Stimulated activated CD4-positive, alpha-beta T cell treated with anti-CD3 and anti-CD28 coated beads, Interleukin-2, amount 100 ng/mL, for 48 hours (primary cell): Measurements from ENCODE around the gene EZH1.
A peak's percentile ranks its signal among the peaks of the same experiment; 100 is the strongest.
"Not testable (repeated sequence)": the region's sequence is repeated elsewhere in the genome, so short reads cannot be mapped to it uniquely, and the experiment has no call there.

Source experiments
- DNase-seq, 2 donors: peaks; one replicate each; pipeline ENCODE4 v3.0.0-alpha.2; 2020

Gene EZH1

DNA sequence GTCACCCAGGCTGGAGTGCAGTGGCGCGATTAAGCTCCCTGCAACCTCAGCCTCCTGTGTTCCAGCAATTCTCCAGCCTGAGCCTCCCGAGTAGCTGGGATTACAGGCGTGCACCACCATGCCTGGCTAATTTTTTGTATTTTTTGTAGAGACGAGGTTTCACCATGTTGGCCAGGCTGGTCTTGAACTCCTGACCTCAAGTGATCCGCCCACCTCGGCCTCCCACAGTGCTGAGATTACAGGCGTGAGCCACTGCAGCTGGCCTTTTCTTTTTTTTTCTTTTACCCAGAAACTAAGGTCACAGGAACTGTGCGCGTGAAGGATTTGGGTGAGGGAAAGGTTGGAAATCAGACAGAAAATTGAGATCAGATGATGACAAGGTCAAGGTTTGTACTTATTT lies 25.1 kb upstream of the EZH1 start:
- DNase-seq = not testable (repeated sequence)

DNA sequence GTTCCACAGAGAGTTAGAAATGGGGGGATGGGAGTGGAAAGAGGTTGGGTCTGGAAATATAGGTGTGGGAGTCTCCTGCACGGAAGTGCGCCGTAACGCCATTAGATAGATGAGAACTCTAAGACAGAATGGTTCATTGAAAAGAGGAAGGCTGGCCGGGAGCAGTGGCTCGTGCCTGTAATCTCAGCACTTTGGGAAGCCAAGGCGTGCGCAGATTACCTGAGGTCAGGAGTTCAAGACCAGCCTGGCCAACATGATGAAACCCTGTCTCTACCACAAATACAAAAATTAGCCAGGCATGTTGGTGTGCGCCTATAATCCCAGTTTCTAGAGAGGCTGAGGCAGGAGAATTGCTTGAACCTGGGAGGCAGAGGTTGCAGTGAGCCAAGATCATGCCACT lies 23.2 kb upstream of the EZH1 start:
- not testable (repeated sequence) for DNase-seq

DNA sequence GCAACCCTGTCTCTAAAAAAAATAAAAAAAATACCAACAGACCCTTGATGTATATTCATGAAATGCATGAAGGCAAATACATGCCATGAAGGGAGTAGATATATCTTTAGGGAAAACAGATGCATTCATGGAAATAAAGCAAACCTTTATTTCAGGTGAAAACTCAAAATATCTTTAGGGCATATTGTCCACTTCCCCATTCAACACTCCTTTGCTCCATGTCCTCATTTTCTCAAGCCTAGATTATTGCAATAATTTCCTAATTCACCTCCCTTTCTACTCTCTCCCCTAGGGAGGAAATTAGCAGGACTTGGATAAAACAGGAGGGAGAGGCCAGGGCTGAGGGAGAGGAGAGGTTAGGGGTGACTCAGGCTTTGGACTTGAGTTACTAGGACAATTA lies 22.7 kb upstream of the EZH1 start:
- DNase-seq = no peak

DNA sequence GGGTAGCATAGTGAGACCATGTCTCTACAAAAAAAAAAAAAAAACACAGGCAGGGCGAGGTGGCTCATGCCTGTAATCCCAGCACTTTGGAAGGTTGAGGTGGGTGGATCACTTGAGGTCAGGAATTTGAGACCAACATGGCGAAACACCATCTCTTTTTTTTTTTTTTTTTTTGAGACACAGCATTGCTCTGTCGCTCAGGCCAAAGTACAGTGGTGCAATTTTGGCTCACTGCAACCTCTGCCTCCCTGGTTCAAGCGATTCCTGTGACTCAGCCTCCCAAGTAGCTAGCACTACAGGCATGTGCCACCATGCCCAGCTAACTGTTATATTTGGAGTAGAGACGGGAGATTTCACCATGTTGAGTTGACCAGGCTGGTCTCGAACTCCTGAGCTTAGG lies 21.3 kb upstream of the EZH1 start:
- DNase-seq = no peak

DNA sequence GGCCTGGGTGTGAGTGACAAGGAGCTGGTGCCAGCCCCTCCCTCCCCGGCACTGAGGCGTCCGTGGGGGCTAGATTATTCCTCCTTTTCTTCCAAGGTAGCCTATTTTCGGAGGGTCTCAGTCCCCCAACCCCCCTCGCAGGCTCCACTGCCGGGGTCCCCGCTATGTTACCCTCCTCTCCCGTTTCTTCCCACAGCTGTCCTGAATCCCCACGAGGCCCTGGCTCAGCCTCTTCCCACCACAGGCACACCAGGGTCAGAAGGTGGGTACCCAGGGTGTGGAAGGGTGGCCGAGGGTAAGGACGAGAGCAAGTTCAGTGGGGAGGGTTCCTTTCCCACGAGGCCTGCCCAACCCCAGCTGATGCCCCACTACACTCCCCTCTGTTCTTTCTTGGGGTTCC lies 16.8 kb upstream of the EZH1 start:
- DNase-seq = no peak

DNA sequence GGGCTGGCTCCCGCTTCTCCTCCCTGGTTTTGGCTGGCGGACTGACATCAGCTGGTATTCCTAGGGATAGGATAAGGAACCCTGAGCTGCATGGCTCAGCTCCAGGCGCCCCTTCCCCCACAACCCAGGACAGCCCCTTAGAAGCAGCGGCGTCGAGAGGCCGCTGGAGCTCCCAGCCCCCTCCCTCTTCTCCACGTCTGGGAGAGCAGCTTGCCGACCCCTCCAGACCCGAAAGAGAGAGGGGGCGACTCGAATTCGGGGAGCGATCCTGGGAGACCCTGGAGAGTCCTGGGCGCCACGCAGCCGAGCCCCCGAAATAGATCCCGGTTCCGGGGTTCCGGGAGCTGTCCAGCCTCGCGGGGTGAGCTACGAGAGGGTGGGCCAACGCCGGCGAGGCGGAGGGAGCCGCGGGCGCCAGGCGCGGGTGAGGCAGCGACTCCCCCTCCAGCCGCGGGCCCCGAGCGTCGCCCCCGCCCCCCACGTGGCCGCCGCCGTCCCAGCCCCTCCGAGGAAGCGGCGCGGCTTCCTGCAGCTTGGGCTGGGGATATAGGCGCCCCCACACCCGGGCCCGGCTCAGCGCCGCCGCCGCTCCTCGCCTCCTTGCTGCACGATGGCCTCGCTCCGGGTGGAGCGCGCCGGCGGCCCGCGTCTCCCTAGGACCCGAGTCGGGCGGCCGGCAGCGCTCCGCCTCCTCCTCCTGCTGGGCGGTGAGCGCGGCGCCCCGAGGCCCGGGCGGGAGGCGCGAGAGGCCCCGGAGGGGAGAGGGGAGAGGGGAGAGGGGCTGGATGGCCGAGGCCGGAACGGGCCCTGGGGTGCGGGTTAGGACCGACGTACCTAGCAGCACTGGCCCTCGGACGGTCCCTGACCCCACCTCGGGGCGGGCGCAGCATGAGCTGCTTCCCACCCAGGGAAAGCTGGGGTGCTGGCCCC lies 16.1 kb upstream of the EZH1 start, which contains the start of gene RAMP2:
TSS of gene RAMP2 (plus strand) at position 576 of the 930 bp plus-strand sequence. CDS start at position 611, 35 bp downstream.
- DNase-seq = no peak

DNA sequence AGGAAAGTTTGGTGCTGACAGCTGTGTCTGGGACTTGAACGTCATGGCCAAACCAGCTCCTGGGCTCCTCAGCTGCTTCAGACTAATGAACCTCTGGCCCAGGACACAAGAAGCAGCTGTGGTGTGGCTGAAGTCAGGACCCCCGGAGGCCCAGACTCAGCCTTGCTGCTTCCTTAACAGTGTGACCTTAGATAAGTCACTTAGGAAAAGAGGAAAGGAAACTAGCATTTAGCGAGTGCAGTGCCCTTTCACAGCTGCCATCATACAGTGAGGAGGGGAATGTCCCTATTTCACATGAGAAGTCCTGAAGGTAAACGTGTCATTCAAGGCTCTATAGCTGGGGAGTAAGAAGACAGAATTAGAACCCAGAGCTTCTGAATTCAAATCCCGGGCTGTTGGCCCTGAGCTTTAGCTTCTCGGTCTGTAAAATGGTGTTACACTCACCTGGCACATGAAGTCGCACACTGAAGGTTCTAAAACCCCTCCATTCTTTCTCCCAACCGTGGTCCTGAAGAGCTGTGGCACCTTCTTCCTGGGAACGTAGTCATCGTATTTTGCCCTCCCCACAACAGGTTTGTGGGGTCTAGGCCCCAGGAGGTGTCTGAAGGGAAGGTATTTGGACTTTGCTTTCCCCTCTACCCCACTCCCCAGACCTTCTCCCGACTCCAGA lies 15.3 kb upstream of the EZH1 start:
- no peak for DNase-seq

DNA sequence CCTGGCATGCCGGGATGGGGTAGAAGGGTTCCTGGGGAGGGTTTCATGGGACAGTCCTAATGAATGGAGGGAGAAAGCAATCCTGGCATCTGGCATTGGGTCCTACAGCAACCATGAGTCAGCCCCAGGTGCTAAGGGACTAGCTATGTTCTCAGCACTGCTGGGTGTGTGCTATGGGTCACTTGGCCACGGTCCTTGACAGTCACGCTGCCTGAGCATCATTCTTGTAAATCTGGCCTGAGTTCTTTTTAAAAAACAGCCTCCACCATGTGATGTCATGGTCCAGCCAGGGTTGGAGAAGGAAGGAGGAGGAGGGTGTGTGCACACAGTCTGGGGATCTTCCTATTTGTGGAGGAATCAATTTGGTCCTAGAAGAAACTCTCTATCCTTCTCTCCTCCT lies 9.9 kb upstream of the EZH1 start:
- no peak for DNase-seq

DNA sequence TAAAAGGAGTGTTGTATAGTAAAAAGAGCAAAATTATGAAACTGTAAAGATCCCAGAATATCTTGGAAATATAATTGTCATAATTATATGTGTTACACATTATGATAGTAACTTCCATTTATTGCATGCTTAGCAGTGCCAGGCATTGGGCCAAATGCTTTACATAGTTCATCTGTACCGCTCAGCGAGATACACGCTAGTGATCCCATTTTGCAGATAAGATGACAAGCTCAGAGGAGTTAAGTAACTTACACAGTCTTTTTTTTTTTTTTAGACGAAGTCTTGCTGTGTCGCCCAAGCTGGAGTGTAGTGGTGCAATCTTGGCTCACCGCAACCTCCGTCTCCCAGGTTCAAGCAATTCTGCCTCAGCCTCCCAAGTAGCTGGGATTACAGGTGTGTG lies 6.8 kb upstream of the EZH1 start:
- no peak for DNase-seq

DNA sequence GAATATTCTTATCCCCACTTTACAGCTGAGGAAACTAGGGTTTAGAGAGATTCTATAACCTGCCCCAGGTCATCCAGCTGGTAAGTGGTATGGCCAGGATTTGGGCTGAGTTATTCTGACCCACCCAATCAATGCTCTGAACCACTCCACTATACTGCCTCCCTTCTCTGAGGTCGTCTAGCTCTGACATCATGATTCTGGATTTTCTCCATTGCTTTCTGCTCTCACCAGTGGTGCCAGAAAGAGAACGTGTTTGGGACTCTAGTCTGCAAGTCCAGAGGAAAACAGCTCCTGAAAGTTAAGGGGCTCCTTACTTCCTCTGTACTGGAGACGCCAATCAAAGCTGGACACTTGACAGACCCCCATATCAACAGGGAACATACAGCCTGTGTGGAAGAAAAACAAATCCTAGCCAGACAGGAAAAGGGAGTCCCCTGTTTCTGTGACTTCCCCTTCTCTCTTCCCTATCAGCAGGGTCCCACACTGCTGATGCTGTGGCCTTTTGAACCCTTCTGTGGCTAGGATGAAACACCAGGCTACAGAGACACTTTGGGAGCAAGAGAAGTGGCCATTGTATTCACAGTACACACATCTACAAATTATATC lies 6.0 kb upstream of the EZH1 start:
- DNase-seq = no peak

DNA sequence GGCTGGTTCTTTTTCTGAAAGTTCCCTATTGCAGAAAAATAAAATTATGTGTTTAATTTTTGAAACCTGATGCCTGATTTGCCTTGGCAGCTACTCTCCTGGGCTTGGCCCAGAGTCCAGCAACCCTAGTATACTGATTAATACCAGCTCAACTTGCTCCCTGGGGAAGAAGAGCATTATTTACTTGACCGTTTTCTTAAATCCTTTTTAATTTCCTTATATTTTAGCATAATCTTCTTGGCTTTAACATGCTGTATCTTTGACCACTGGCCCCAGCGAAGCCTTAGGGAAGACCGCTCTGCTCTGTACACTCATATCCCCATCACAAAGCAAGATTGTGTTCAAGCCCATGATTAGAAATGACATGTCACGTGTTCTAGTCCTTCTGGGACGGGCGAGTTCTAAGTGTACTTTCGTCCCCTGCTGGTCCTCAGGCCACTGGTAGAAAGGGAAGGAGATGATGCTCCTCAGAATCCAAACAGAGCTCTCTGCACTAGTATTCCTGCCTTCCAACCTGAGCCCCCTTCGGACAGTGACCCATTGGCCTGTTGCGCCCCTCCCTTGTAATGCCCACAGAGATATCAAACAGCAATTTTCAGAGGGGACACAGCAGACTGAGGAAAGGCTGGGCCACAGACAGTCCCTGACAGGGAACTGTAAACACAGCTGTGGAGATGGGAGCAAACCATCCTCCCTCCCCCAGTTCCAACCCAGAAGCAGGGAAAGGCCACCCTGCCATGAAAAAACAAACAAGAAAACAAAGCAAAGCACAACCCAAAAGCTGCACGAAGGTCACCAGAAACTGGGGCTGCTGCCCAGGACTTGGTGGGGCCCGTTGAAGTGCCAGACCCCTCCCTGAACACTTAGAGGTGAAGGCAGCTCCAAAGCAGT lies 4.3 kb upstream of the EZH1 start:
- no peak for DNase-seq

DNA sequence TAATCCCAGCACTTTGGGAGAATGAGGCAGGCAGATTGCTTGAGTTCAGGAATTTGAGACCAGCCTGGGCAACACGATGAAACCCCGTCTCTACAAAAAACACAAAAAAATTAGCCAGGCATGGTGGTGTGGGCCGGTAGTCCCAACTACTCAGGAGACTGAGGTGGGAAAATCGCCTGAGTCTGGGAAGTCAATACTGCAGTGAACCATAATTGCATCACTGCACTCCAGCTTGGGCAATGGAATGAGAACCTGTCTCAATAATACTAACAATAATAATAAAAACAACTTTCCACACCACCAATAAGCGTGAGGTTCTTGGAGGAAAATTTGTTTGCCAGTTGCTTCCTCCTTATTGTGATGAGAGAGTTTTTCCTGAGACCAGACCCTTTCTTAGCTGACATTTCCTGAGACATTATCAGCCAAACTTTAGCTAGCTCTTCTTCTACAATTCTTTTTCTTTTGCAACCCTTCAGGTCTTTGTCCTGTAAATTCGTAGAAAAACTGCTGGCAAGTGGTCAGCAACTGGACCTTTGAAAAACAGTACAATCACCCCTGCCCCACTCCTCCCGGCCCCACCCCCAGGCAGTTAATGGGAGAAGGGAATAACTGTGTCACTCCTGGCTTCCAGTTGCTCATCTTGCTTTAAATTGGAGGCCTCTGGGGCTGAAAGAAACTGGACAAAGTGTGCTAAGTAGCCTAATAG lies 3.5 kb upstream of the EZH1 start:
- no peak for DNase-seq

DNA sequence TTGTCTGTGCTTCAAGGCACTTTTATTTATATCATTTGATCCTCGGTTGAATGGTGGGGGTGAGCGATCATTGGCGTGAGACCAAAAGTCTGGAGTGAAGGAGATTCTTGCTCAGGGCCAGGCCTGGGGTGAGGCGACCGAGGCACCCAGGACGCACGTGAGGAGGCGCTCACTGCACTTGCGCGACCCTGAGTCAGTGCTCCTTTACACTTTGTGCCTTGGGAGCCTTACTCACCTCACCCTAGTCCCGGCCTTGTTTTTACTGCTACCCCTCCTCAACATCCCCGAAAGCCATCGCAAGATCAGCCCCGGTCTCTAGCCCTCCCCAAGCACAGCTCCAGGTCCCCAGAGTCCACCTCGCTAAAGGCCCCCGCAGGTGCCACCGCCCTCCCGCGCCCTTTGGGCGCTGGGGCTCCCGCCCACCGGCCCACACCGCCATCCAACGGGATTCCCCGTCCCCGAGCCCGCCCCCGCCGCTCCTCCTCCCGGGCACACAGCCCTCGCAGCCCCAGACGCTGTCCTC lies 496 bp downstream of the EZH1 start:
- peak; percentile 60 to 61 for DNase-seq

DNA sequence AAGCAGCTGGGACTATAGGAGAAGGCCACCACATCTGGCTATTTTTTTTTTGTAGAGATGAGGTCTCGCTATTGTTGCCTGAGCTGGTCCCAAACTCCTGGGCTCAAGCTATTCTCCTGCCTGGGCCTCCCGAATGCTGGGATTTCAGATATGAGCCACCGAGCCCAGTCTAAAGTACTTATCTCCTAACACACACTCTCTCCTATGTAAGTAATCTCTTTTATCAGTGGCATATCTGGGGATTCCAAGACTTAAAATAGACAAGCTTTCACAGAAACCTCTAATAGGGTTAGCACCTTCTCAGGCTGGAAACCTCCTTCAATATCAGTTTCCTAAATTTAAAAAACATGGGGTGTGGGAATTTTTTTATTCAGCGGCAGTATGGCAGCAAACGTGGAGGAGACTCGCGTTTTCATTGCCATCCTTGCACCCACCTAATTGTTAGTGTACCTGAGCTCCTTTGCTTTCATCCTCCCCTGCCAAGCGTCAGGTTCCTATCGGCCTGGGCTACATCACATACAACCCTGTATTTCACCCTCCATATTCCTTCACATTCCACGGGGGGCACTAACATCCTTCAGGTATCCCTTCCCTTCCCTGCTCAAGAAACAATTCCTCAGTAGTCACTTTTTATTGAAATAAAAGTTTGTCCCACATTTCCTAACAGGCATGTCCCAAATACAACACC lies 1.1 kb downstream of the EZH1 start:
- no peak for DNase-seq

DNA sequence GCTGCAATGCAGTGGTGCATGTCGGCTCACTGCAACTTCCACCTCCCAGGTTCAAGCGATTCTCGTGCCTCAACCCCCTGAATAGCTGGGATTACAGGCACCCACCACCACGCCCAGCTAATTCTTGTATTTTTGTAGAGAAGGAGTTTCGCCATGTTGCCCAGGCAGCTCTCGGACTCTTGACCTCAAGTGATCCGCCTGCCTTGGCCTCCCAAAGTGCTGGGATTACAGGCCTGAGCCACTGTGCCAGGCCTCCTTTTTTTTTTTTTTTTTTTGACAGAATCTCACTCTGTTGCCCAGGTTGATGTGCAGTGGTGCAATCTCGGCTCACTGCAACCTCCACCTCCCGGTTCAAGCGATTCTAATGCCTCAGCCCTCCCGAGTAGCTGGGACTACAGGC lies 1.9 kb downstream of the EZH1 start:
- DNase-seq = not testable (repeated sequence)

DNA sequence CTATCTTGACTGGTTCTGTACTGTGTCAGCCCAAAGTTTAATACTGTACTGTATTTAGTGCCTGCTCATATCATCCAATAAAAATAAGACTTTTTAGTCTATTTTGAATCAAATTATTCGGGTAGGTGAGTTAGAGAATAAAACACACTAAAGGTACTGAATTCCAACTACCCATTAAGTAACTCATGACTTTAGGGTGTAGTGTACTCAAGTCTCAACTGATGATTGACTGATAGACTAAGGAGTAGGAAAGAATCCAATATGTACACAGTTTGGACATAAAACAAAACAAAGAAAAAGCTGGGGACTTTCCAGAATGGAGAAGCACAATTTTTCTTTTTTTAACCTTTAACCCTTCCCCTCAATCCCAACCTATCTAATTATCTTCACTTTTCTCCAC lies 4.1 kb downstream of the EZH1 start:
- DNase-seq = no peak

DNA sequence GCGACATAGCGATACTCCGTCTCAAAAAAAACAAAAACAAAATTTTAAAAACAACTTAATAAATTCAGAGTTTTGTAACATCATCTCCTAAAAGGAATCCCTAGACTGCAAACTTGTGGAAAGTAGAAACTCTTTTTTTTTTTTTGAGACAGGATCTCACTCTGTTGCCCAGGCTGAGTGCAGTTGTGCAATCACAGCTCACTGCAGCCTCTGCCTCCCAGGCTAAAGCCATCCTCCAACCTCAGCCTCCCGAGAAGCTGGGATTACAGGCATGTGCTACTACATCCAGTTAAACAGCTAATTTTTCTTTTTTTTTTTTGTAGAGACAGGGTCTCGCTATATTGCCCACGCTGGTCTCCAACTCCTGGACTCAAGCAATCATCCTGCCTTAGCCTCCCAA lies 19.7 kb downstream of the EZH1 start:
- no peak for DNase-seq

DNA sequence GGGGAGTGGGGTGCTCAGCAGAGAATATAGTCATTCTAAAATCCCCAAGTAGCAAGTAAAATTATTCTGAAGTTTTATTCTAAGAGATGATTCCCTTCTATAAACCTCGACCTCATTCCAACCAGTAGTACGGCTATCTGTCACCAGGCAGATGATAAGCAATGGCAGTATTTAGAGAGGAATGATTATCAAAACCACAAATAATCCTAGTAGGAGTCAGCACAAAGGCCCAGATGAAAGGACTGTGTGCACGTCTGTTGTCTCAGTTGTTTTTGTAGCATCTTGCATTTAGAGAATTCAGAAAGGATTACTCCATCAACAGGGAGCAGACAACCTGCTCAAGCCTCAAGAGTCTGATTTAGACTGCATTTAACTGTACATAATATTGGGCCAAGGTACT lies 21.2 kb downstream of the EZH1 start:
- no peak for DNase-seq

DNA sequence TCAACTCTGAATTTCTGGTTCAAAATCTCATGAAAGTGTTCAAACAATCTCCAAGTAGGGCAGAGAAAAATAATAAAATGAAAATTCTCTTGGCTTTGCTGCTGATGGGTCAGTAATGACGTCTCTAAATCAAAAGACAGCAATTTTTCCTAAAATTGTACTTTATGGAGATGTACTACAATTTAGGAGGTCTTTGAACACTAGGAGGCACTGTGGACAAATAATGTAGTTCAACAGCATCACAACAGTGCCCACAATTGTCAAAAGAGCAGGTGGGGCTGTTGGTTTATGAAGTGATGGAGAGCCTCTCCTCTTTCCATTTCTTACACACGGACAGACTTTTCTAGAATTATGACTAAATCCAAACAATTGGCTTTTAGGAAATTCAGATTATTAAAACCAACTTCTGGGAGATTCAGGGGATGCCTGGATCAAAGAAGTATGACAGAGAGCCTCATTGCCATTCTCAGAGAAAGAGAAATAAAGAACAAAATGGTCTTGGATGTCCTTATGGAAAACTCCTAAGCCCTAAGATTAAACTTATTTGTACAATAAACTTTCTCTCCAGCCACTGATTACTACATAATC lies 23.8 kb downstream of the EZH1 start:
- DNase-seq = peak in 1 of 2 donors; percentile 13

DNA sequence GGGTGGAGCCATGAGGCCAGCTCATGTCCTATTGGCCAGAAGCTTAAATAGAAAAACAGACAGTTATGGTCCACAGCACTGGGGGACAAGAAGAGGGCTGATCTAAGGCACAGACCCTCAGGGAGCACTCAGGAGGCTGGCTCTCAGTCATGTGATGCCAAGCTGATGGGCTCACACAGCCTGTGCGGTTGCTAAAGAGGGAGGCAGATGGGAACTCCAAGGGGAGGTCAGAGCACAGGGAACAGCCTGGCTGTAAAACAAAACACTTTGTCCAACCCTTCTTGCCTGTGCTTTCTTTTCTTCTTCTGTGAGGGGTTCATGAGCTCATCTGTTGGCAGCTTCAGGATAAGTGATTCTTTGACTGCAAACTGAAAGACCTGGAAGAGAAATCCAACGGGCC lies 35.3 kb downstream of the EZH1 start:
- DNase-seq = no peak

DNA sequence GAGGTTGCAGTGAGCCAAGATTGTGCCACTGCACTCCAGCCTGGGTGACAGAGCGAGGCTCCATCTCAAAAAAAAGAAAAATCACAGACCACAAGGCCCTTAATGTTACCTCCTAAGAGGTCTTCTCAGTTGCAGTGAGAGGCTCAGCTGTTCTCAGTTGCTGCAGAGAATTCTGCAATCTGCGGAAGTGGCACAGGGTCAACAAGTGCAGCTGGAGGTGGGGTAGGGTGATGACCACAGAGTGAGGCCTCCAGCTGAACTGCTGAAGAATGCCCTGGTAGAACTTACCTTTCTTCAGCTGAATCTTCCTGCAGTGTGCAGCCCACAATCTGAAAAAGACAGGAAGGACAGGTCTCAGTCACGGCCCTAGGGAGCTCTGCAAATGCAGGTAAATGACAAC lies 36.3 kb downstream of the EZH1 start:
- no peak for DNase-seq
